Testis (tissue), 3 donors: ENCODE measurements around the gene C6orf15. TPM values are rescaled to one million over a fixed set of nuclear protein-coding genes. Genes with fewer than 3 reads are reported as not detected.

Experiments used
- DNase-seq: peaks from one replicate; pipeline ENCODE4 v3.0.0-alpha.2; 2019
- H3K27ac ChIP-seq, 2 donors: fragments of 200-600 bp; sonication (generic); one replicate each; pipeline ENCODE4 v1.5.1; 2019
- H3K27me3 ChIP-seq: fragments of 200-600 bp; sonication (generic); one replicate; pipeline ENCODE4 v1.5.1; 2019
- H3K36me3 ChIP-seq: fragments of 200-600 bp; sonication (generic); one replicate; pipeline ENCODE4 v1.5.1; 2017; ENCODE audit warnings: low read depth; ENCODE audit errors: missing control alignments
- H3K4me1 ChIP-seq: fragments of 200-600 bp; sonication (generic); one replicate; pipeline ENCODE4 v1.5.1; 2019
- H3K4me3 ChIP-seq, 2 donors: fragments of 200-600 bp; sonication (generic); one replicate each; pipeline ENCODE4 v1.5.1; 2017 to 2019
- H3K9me3 ChIP-seq: fragments of 200-600 bp; sonication (generic); one replicate; pipeline ENCODE4 v1.5.1; 2017
- POLR2A ChIP-seq: fragments of 450-650 bp; IDR thresholded peaks from one replicate; pipeline ENCODE4 v1.6.1; 2017; ENCODE audit warnings: antibody characterized with exemption, mild to moderate bottlenecking, moderate library complexity
- WGBS, 2 donors: methylation state at CpG; one replicate each; pipeline ENCODE4 v1.1.5; 2018; 5-methylcytosine and 5-hydroxymethylcytosine counted together
- intact Hi-C: fragments of 100-400 bp; cut with DNase I; formaldehyde crosslinking; loops from one replicate; pipeline ENCODE4 v1.15.1; 2023; ENCODE audit warnings: low total_unique reads
- polyA plus RNA-seq: library from polyadenylated mRNA; stranded (reverse); fragments of 350-450 nt; fragmentation: Illumina TruSeq; extraction: RNeasy Lipid Tissue Mini Kit (QIAGEN cat#74804); gene quantifications from one replicate; pipeline ENCODE4 v1.2.3, GENCODE V29; 2014; ENCODE audit warnings: low read depth, low replicate concordance; ENCODE audit not compliant: insufficient read depth
- total RNA-seq, 2 donors: library from RNA; depleted of rRNA; stranded (reverse); fragments of >200 nt; gene quantifications; one replicate each; pipeline ENCODE4 v1.2.3, GENCODE V29; 2016
- TF ChIP-seq, protein P1 (sequence below), 3 experiments: fragments of 450-650 bp in 2 of 3; fragments of 200-600 bp in 1 of 3; sonication (generic) in 1 of 3; IDR thresholded peaks; one replicate each; pipeline ENCODE4 v1.5.1; 2016 to 2019; ENCODE audit warnings: antibody characterized with exemption in 3 of 3, mild to moderate bottlenecking in 2 of 3, moderate library complexity in 1 of 3

Gene C6orf15
- total and polyA plus RNA-seq, 3 donors from 2014 or later, result not detected

DNA sequence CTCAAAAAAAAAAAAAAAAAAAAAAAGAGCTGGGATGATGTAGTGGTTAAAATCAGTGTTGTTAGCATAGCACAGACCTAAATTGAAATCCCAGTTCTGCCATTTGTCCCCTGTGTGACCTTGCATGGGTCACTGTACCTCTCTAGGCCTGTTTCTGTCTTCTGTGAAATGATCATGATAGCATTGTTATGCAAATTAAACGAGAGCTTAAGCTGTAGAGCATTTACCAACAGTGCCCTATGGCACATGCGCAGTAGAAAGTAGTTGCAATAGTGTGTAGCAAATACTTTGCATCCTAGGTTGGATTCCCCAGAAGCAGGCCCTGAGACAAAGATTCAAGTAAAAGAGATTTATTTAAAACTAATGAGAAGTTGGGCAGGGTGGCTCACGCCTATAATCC is 19.2 kb upstream of the C6orf15 start:
- Histone ChIP-seq H3K4me3 (no peak overlapping the region), H3K9me3 (no peaks in the 10 kb centered on the region), H3K36me3 (no peaks in the 10 kb centered on the region), H3K4me1 (no peaks in the 10 kb centered on the region), H3K27ac (no peak overlapping the region), H3K27me3 (no peaks in the 10 kb centered on the region)
- no peak for DNase-seq
- TF ChIP-seq POLR2A, result no peak
- TF ChIP-seq, protein P1, sequence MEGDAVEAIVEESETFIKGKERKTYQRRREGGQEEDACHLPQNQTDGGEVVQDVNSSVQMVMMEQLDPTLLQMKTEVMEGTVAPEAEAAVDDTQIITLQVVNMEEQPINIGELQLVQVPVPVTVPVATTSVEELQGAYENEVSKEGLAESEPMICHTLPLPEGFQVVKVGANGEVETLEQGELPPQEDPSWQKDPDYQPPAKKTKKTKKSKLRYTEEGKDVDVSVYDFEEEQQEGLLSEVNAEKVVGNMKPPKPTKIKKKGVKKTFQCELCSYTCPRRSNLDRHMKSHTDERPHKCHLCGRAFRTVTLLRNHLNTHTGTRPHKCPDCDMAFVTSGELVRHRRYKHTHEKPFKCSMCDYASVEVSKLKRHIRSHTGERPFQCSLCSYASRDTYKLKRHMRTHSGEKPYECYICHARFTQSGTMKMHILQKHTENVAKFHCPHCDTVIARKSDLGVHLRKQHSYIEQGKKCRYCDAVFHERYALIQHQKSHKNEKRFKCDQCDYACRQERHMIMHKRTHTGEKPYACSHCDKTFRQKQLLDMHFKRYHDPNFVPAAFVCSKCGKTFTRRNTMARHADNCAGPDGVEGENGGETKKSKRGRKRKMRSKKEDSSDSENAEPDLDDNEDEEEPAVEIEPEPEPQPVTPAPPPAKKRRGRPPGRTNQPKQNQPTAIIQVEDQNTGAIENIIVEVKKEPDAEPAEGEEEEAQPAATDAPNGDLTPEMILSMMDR (IDR thresholded peaks at IDR 0.05), result no peak
- WGBS, 2 donors, result 87 to 100% methylated on average over 3 of the region's 3 CpGs
- intact Hi-C loops, result no loop called here

DNA sequence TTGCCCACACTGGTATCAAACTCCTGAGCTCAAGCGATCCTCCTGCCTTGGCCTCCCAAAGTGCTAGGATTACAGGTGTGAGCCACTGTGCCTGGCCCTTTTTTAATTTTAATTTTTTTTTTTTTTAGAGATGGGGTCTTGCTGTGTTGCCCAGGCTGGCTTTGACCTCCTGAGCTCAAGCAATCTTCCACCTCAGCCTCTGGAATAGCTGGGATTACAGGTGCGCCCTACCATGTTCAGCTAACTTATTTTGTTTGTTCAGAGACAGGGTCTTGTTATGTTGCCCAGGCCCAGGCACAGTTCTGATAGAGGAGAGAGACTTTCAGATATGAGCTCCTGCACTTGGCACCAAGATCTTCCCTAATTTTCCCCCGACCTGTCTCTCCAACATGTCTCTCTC is 18.4 kb upstream of the C6orf15 start:
- DNase-seq, result no peak
- no peak overlapping the region for H3K4me3 ChIP-seq
- WGBS, 2 donors, result 92 to 98% methylated on average over 3 of the region's 3 CpGs
- TF ChIP-seq, protein P1 (IDR thresholded peaks at IDR 0.05), result no peak
- no peak for TF ChIP-seq POLR2A
- H3K27ac ChIP-seq, result no peak overlapping the region
- no peaks in the 10 kb centered on the region for H3K4me1 ChIP-seq
- no peaks in the 10 kb centered on the region for H3K36me3 ChIP-seq
- no peaks in the 10 kb centered on the region for H3K9me3 ChIP-seq
- intact Hi-C loops, result no loop called here
- no peaks in the 10 kb centered on the region for H3K27me3 ChIP-seq

DNA sequence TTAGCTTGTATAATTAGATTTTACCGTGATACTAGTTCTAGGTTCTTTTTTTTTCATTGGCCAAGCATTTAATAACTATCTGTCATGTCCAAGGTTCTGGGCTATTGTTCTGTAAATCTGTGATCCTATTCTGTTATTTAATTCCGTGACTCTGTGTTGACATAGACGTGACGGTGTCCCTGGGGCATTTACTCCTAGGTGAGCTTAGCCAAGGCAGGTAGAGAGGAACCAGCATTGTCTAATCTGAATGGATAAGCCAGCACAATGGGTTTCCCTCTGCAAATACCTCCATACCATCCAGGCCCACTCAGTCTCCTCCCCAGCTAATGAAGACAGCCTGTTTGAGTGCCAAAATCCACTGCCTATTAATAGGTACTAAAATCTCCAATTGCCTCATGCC is 16.8 kb upstream of the C6orf15 start:
- 71 to 84% methylated on average over 4 of the region's 4 CpGs for WGBS, 2 donors
- Histone ChIP-seq H3K4me3 (no peak overlapping the region), H3K36me3 (no peaks in the 10 kb centered on the region), H3K4me1 (no peaks in the 10 kb centered on the region), H3K9me3 (no peaks in the 10 kb centered on the region), H3K27me3 (no peaks in the 10 kb centered on the region), H3K27ac (no peak overlapping the region)
- intact Hi-C loops, result no loop called here
- TF ChIP-seq POLR2A, result no peak
- TF ChIP-seq, protein P1 (IDR thresholded peaks at IDR 0.05), result no peak
- DNase-seq, result no peak

DNA sequence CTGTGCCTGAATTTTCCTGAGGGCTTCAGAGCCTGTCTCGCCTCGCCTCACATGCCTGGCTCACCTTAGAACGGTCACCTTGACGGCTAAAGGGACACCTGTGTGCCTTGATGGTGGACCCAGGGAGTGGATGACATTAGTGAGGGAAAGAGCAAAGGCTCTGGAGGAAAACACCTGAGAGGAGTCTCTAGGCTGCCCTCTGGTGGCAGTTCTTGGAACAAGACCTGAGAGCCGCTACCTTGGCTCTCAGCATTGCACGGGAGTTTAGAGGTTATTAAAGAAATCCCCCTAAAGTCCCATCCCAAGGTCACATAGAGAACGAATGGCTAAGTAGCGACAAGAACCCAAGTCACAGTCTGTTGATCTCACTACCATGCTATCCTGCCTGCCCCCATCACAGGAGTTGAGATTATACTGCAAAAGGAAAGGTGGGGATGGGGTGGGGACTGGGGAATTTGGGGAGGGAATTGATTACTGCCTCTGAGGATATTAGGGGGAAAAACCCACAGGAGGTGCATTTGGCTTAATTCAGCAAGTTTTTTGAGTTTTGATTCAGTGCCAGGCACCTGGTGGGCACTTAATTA is 15.8 kb upstream of the C6orf15 start:
- no peak overlapping the region for H3K4me3 ChIP-seq
- no peaks in the 10 kb centered on the region for H3K9me3 ChIP-seq
- no peaks in the 10 kb centered on the region for H3K27me3 ChIP-seq
- H3K27ac ChIP-seq, result no peak overlapping the region
- H3K36me3 ChIP-seq, result no peaks in the 10 kb centered on the region
- 12 to 37% methylated on average over 8 of the region's 8 CpGs for WGBS, 2 donors
- intact Hi-C loops, result no loop called here
- DNase-seq, result peak; percentile 86
- no peak for TF ChIP-seq POLR2A
- TF ChIP-seq, protein P1 (IDR thresholded peaks at IDR 0.05), result peak; percentile 48 to 77 (median 67)
- H3K4me1 ChIP-seq, result peaks cover 2% of the 10 kb centered on the region
